ENCODE measurements around the gene DENND1C. TPM values are rescaled to one million over a fixed set of nuclear protein-coding genes. Genes with fewer than 3 reads are reported as not detected.

The DENND1C gene
- total and polyA plus RNA-seq, 2 donors (not counting 1 experiment from before 2014, with no cell fraction given): not detected

DNA sequence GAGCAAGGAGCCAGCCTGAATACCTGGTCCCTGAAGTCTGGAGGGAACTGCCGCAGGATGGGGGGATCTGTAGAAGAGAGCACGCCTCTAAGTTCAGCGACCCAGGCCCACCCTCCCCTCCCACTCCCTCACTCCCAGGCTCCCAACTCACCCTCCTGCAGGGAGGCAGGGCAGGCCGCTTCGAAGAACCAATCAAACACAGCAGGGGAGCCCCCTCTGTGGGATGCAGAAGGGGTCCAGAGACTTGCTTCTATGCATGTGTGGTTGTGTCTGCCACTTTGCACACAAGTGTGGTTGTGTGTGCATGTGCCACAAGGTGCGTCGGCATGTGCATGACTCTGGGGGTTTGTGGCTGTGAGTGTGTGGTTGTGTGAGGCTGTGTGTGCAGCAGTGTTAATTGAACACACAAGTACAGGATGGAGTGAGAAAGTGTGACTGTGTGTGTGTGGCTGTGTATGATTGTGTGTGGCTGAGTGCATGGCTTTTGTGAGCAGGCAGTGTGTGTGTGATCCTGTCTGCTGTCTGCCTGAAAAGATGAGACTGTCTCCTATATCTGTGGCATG is 1.7 kb downstream of the DENND1C start:
- no peaks in the 10 kb centered on the region for H4K20me1 ChIP-seq (ENCODE audit: control insufficient read depth, extremely low read depth, insufficient read depth, low read length)
- no peak overlapping the region for H3K4me2 ChIP-seq (ENCODE audit: extremely low read depth, insufficient read depth, low read length)
- H3K4me3 ChIP-seq (replicated peaks in 1 of 4; ENCODE audit: control extremely low read depth in 1 of 4, insufficient read depth in 1 of 4, low read depth in 3 of 4, low read length in 4 of 4): no peak overlapping the region
- no peak overlapping the region for H3K27ac ChIP-seq (ENCODE audit: insufficient read depth, low read length)
- TF ChIP-seq, protein P1, sequence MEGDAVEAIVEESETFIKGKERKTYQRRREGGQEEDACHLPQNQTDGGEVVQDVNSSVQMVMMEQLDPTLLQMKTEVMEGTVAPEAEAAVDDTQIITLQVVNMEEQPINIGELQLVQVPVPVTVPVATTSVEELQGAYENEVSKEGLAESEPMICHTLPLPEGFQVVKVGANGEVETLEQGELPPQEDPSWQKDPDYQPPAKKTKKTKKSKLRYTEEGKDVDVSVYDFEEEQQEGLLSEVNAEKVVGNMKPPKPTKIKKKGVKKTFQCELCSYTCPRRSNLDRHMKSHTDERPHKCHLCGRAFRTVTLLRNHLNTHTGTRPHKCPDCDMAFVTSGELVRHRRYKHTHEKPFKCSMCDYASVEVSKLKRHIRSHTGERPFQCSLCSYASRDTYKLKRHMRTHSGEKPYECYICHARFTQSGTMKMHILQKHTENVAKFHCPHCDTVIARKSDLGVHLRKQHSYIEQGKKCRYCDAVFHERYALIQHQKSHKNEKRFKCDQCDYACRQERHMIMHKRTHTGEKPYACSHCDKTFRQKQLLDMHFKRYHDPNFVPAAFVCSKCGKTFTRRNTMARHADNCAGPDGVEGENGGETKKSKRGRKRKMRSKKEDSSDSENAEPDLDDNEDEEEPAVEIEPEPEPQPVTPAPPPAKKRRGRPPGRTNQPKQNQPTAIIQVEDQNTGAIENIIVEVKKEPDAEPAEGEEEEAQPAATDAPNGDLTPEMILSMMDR (conservative IDR thresholded peaks at IDR 0.05 in 1 of 2, IDR thresholded peaks at IDR 0.05 in 1 of 2; ENCODE audit: low read depth in 1 of 2, low read length in 2 of 2): no peak
- no peak for TF ChIP-seq EZH2 (IDR thresholded peaks at IDR 0.05; ENCODE audit: low read length, missing control alignments)
- H3K79me2 ChIP-seq (ENCODE audit: control insufficient read depth, insufficient read depth, low read length): no peaks in the 10 kb centered on the region
- no peaks in the 10 kb centered on the region for H3K27me3 ChIP-seq (ENCODE audit: control insufficient read depth, insufficient read depth, low read length)
- no peak overlapping the region for H3K9ac ChIP-seq (ENCODE audit: insufficient read depth, low read length)
- no peaks in the 10 kb centered on the region for H3K9me3 ChIP-seq (ENCODE audit: control insufficient read depth, insufficient read depth, low read depth, low read length)
- H3K4me1 ChIP-seq (ENCODE audit: control insufficient read depth, extremely low read depth, insufficient read depth, low read length): no peaks in the 10 kb centered on the region
- no peak for DNase-seq (ENCODE audit: low read depth in 2 of 2)
- H3K36me3 ChIP-seq (ENCODE audit: control insufficient read depth, insufficient read depth, low read length): no peaks in the 10 kb centered on the region
- no peak overlapping the region for H2AFZ ChIP-seq (ENCODE audit: low read length)

- no peaks in the 10 kb centered on the region for H3K36me3 ChIP-seq (ENCODE audit: control insufficient read depth, insufficient read depth, low read length)
- H3K27ac ChIP-seq (ENCODE audit: insufficient read depth, low read length): no peak overlapping the region
- H3K27me3 ChIP-seq (ENCODE audit: control insufficient read depth, insufficient read depth, low read length): no peaks in the 10 kb centered on the region
- TF ChIP-seq, protein P1 (conservative IDR thresholded peaks at IDR 0.05 in 1 of 2, IDR thresholded peaks at IDR 0.05 in 1 of 2; ENCODE audit: low read depth in 1 of 2, low read length in 2 of 2): no peak
- TF ChIP-seq EZH2 (IDR thresholded peaks at IDR 0.05; ENCODE audit: low read length, missing control alignments): no peak
- no peaks in the 10 kb centered on the region for H3K4me1 ChIP-seq (ENCODE audit: control insufficient read depth, extremely low read depth, insufficient read depth, low read length)
- H3K79me2 ChIP-seq (ENCODE audit: control insufficient read depth, insufficient read depth, low read length): no peaks in the 10 kb centered on the region
- no peak overlapping the region for H3K4me2 ChIP-seq (ENCODE audit: extremely low read depth, insufficient read depth, low read length)
- no peak for DNase-seq (ENCODE audit: low read depth in 2 of 2)
- no peaks in the 10 kb centered on the region for H3K9me3 ChIP-seq (ENCODE audit: control insufficient read depth, insufficient read depth, low read depth, low read length)
- no peak overlapping the region for H3K4me3 ChIP-seq (replicated peaks in 1 of 4; ENCODE audit: control extremely low read depth in 1 of 4, insufficient read depth in 1 of 4, low read depth in 3 of 4, low read length in 4 of 4)
- H4K20me1 ChIP-seq (ENCODE audit: control insufficient read depth, extremely low read depth, insufficient read depth, low read length): no peaks in the 10 kb centered on the region
- no peak overlapping the region for H3K9ac ChIP-seq (ENCODE audit: insufficient read depth, low read length)
- H2AFZ ChIP-seq (ENCODE audit: low read length): no peak overlapping the region
Measured at GRCh38 chr19:6478815-6479214, 2.8 kb downstream of the DENND1C start.

DNA sequence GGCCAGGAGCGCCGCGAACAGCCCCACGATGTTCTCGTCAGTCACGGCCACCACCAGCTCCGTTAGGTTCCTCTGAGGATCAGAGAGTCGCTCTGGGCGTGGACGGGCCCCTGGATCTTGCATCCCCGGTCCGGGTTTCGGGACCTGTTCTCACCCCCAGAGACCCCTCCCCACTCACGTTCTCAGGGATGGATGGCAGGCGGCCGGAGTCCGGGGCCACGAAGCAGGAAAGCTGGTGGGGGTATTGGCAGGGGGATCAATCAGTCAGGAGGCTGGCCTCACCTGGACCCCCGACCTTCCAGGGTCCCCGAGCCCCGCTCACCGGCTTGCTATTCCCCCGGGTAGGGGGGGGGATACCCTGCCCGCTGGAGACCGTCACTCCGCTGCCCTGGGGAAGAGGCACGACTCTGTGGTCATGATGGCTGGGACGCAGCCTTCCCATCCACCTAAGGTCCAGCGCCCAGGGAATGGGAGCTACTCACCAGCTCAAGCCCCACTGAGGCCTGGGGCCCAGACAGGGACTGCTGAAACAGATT is 4.6 kb downstream of the DENND1C start:
- Histone ChIP-seq H3K9me3 (ENCODE audit: control insufficient read depth, insufficient read depth, low read depth, low read length) (no peaks in the 10 kb centered on the region), H3K79me2 (ENCODE audit: control insufficient read depth, insufficient read depth, low read length) (no peaks in the 10 kb centered on the region), H3K4me2 (ENCODE audit: extremely low read depth, insufficient read depth, low read length) (no peak overlapping the region), H3K4me3 (replicated peaks in 1 of 4; ENCODE audit: control extremely low read depth in 1 of 4, insufficient read depth in 1 of 4, low read depth in 3 of 4, low read length in 4 of 4) (no peak overlapping the region), H3K36me3 (ENCODE audit: control insufficient read depth, insufficient read depth, low read length) (no peaks in the 10 kb centered on the region), H4K20me1 (ENCODE audit: control insufficient read depth, extremely low read depth, insufficient read depth, low read length) (no peaks in the 10 kb centered on the region), H3K9ac (ENCODE audit: insufficient read depth, low read length) (no peak overlapping the region), H3K27ac (ENCODE audit: insufficient read depth, low read length) (no peak overlapping the region), H3K27me3 (ENCODE audit: control insufficient read depth, insufficient read depth, low read length) (no peaks in the 10 kb centered on the region), H3K4me1 (ENCODE audit: control insufficient read depth, extremely low read depth, insufficient read depth, low read length) (no peaks in the 10 kb centered on the region), H2AFZ (ENCODE audit: low read length) (no peak overlapping the region)
- no peak for TF ChIP-seq EZH2 (IDR thresholded peaks at IDR 0.05; ENCODE audit: low read length, missing control alignments)
- TF ChIP-seq, protein P1 (conservative IDR thresholded peaks at IDR 0.05 in 1 of 2, IDR thresholded peaks at IDR 0.05 in 1 of 2; ENCODE audit: low read depth in 1 of 2, low read length in 2 of 2): no peak
- no peak for DNase-seq (ENCODE audit: low read depth in 2 of 2)
